ENCODE data around the gene UBA3. TPM values are rescaled to one million over a fixed set of nuclear protein-coding genes. Genes with fewer than 3 reads are reported as not detected.

UBA3 gene
- total RNA-seq, 1 donor from 2014 or later = 81.3 TPM

DNA sequence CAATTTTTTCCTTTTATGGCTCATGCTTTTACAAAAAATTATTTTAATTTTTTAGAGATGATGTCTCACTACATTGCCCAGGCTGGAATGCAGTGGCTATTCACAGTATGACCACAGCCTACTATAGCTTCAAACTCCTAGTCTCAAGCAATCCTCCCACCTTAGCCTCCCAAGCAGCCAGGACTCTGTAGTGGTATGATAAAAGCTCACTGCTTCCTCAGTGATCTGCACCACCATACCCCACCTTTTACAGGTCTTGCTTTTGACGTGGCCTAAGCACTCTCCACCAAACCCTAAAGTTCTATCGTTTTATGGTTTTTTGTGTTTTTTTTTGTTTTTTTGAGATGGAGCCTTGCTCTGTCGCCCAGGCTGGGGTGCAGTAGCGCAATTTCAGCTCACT is 14.0 kb downstream of the UBA3 start:
- DNase-seq (ENCODE audit: low read depth) = no peak

DNA sequence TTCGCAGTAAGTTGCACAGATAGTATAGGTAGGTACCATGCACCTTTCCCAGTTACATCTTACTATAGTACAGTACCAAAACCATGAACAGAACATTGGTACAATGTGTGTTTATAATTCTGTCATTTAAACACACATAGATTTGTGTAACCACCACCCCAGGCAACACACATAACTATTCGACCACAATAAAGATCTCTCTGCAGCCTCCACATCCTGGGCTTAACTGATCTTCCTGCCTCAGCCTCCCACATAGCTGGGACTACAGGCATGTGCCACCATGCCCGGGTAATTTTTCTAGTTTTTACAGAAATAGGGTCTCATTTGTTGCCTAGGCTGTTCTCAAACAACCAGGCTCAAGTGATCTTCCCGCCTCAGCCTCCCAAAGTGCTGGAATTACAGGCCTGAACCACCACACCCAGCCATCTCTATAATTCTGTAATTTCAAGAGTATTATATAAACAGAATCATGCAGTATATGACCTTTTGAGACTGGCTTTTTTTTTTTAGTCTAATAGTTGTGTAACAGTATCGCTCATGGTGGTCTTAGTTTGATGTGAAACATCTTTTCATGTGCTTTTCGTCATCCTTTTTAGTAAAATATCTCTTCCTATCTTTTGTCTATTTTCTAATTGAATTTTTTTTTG is 14.7 kb downstream of the UBA3 start:
- DNase-seq (ENCODE audit: low read depth) = no peak

DNA sequence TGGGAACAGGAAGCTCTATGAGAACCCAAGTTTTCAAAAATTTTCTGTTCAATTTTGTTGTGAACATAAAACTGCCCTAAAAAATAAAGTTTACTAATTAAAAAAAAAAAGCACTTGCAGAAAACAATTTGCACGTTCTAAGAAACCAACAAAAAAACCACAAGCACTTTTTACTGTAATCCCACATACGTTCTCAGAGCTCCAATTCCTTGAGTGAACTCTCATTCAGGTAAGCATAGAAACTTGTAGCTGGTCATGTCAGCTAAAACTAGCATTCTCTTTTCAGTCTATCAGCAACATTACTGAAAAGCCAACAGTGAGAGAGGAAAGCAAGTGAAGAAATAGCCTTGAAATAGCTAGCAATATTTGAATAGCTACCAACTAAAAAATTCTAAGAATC is 16.5 kb downstream of the UBA3 start:
- DNase-seq (ENCODE audit: low read depth) = no peak

DNA sequence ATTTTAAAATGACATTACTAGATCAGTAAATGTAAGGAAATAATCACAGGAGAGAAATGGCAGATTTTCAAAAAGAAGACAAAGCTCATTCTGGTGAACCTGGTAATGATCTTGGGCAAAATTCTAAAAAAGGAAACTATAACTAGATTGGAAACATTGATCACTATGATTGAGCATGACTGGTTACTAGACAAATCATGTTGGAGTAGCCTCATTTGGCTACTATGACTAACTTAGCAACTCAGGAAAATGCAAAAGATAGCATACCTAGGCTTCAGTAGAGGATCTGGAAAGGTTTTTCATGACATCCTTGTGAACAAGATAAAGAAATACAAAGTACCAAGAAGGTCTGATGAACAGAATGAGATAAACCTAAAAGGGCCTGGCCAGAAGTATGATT is 20.5 kb downstream of the UBA3 start:
- no peak for DNase-seq (ENCODE audit: low read depth)

DNA sequence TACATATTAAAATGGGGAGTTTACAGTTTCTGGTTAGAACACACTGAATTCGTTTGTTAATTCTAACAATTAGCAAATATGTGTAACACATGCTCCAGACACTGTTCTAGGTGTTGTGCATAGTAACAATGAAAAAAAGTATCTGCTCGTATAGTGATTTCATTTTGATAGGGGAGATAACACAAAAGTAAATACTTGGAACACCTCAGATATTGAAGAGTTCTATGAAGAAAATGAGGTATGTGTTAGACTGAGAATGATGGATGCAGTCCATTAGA is 21.3 kb downstream of the UBA3 start:
- no peak for DNase-seq (ENCODE audit: low read depth)

DNA sequence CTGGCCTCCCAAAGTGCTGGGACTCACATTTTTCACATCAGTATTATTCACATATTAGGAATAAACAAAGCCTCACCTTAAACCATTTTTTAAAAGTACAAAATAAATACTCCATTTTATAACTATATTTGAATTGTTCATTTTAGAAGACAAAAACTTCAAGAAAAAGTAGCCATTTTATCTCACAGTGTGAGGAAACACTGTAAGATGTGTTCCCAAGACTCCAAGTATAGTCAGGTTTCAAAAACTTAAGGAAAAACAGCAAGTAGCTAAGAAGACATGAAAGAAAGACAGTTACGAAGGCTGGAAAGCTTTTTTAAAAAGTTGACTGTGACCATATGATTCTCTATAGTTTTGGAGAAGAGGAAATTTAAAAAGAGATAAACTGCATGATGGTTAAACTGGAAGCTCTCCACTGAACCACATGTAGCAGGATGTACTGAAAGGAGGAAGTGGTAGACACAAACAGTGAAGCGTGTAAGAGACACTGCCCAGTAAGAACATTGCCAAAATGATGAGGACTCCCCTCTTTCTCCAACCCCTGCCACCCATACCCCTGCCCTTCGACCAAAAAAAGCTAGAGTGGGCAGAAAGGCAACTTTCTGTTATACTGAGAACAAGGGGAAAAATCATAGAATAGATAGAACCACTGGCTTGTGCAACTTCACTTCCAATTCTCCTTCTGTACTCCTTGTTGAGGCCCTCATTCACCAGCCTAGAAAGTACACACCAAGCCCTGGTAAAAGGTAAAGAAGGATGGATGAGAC is 21.8 kb downstream of the UBA3 start:
- no peak for DNase-seq (ENCODE audit: low read depth)

DNA sequence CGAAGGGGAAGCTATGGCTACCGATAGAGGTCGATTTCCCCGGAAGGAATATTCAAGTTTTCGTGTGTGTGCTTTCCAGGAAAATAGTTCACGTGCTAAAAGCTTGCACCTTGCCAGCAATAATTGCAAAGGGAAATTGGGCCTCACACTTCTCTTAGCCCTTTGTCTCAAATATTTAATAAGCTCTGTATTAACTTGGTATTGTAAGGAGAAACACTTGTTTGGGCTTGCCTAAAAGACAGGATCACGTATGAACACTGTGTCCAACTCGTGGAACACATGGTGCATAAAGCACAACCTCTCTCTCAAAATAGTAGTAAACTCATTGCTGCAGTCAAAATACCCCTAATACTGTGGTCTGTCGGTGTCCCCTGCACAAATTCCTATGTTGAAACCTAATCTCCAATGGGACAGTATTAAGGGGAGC is 27.7 kb downstream of the UBA3 start:
- no peak for DNase-seq (ENCODE audit: low read depth)

- DNase-seq (ENCODE audit: low read depth) = peak; percentile 99
Measured at GRCh38 chr3:69051756-69052471, 28.3 kb downstream of the UBA3 start, which contains the start of gene TMF1. TSS of gene TMF1 (minus strand) at chr3:69052333. CDS start at chr3:69052086, 247 bp downstream.

- DNase-seq (ENCODE audit: low read depth) = no peak
Measured at GRCh38 chr3:69048990-69049389, 31.2 kb downstream of the UBA3 start.

DNA sequence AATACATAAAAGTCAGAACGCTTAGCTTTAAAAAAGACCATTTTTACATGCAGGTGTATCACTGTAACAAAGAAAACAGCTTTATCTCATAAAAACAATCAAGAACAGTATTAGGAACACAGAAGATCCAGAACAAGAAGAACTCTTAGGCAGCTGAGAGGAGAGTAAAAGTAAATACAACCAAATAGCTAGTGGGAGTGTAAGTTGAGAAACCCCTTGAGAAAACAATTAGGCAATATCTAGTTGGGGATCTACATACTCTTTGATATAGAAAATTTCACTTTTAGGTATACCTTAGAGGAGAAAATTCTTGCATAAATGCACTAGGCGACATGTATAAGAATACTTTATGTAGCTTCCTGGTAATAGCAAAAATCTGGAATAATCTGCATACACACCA is 35.6 kb downstream of the UBA3 start:
- DNase-seq (ENCODE audit: low read depth) = no peak

- DNase-seq (ENCODE audit: low read depth) = peak; percentile 9
Measured at GRCh38 chr3:69033470-69033869, 46.7 kb downstream of the UBA3 start.

DNA sequence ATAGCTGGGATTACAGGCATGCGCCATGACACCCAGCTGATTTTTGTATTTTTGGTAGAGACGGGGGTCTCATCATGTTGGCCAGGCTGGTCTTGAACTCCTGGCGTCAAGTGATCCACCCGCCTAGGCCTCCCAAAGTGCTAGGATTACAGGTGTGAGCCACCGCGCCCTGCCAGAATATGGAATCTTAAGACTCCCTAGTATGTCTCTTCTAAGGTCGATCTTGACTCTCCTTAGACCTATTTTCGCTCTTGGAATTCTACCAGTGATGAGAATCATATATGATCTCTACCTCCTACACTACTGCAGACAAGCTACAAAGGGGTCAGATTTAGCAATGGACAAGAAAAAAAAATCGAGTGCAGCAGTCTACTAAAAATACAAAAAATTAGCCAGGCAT is 47.4 kb downstream of the UBA3 start:
- no peak for DNase-seq (ENCODE audit: low read depth)

DNA sequence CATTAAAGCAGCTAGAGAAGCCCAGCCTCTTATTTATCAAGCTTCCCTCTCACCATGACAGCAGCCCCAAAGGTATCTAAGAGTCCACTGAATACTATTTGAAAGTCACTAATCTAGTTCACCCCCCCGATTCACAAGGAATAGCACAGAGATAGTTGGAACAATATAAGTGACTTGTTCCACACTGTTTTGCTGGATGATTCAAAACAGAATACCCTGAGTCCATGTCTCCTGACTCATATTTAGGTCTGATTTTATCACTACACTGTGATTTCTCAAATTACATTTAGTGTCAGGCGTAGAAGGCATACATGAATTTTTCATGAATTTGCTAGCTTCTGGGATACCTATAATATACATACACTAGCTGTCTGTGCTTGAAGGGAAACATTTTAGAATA is 48.0 kb downstream of the UBA3 start:
- DNase-seq (ENCODE audit: low read depth) = no peak

DNA sequence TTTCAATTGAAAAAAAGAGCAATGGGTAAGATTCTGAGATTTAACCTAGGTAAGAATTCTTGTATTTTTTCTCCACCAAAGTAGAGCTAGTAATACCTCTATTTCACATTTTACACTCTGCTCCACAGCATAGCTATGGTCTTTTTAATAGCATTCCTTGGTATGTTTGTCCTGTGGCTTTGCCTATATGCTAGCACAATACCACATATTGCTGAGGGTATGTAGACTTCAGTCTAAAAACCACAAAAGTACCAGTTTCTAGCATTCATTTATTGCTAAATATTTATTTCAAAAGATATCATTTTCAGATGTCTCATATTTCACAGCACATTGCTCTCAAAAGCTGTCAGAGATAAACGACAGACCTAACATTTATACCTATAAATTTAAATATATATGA is 48.5 kb downstream of the UBA3 start:
- no peak for DNase-seq (ENCODE audit: low read depth)

GRCh38 chr3:69020857-69021256 is 59.3 kb downstream of the UBA3 start:
- DNase-seq (ENCODE audit: low read depth) = no peak

DNA sequence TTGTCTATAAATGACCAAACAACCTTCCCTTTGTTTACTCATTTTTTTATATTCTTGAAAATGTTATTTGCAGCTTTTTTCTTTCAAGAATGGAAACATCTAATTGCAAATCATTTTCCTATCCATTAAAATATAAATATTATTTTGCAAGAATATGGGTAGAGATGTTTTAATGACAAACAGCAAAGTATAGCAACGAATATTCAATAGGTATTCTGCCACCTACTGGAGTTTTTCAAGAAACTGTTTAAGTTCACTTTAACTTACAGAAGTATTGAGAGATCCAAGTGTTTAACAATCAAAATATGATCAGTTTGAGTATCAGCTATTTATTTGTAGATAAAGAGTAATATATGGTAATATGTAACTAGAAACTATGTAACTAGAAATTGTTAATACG is 59.7 kb downstream of the UBA3 start:
- DNase-seq (ENCODE audit: low read depth) = peak; percentile 19

DNA sequence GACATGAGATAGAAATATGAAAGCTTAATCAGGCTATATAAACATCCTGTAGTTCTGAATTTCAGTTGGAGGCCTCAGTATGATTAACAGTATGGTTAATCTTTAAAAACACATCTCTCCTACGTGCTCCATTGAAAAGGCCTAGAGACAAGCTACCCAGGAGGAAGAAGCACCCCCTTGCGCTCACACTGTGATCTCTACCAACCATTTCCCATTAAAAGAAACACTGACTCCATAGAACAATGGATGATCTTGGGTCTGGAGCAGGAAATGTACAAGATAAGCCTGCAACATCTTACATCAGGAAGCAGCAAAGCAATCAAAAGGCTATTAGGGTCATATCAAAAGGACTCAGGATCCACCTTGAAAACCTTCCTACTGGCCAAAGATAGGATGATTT is 63.3 kb downstream of the UBA3 start:
- DNase-seq (ENCODE audit: low read depth) = peak; percentile 23

DNA sequence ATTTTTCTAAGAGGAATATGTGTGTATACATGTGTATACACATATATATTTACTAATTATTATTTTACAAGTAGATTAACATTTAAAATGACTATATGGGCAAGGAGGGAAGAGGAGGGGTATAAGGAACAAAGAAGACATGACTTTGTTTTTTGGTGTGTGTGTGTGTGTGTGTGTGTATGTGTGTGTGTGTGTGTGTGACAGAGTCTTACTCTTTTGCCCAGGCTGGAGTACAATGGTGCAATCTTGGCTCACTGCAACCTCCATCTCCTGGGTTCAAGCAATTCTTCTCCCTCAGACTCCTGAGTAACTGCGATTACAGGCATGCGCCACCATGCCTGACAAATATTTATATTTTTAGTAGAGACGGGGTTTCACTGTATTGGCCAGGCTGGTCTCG is 64.1 kb downstream of the UBA3 start:
- no peak for DNase-seq (ENCODE audit: low read depth)

DNA sequence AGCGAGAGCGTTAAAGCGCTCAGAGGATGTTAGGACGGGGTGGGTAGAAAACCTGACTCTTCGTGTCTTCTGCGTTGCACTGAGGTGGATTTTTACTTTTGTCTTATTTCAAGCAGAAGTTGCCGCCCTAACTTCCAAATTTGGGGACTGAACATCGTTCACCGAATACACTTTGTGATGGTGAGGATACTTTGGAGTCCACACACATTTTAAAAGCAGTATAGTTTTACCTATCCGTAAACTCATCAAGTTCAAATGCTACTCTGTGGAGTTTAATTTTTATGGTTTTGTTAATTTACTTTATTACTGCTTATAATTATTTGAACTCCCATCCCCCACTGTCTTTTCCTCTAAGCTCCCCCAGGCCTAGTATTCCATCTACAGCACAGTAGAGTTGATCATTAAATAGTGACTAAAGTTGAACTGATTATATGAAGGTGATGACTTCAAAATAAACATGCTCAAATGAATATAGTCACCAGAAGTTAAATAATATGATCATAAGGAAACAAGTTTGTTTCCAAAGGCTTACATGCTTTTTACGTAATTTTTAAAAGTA is 66.1 kb downstream of the UBA3 start:
- DNase-seq (ENCODE audit: low read depth) = peak; percentile 34

DNA sequence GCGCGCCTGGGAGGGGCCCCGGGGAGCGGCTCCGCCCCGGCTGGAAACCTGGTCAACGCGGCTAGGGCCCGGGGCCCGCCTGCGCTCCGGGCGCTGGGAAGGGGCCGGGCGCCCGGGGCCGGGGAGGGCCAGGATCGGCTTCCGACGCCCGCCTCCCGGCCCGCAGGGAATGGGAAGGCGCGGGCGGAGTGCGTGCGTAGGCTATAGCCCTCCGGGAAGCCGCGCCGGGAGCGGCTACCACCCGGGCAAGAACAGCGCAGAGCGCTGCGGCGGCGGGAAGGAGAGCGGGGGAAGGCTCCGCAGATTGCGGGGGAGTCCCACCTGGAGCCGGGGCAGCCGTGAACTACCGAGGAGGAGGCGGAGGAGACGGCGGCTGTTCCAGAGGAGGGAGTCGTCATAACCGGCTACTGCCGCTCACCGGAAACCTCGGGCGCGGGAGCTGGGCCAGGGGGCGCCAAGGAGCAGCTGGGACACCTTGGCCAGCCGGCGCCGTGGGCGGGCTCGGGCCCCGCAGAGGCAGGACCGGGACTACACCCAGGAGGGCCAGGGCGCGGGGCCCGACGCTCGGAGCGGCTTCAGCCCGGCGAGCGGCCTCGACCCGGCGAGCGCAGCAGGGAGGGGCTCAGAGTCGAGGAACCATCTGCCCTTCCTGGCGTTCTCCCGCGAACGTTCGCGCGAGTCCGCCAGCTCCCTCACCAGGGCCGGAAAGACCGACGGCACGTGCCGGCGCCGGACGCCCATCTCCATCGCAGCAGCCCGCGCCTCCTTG is 66.7 kb downstream of the UBA3 start, which contains the start of gene EOGT:
Gene EOGT, minus strand, starts transcription at position 432 of the 769 bp plus-strand sequence. CDS start 3,838 bp downstream, outside the sequence.
- peak; percentile 53 for DNase-seq (ENCODE audit: low read depth)

GRCh38 chr3:69012800-69013252 is 67.3 kb downstream of the UBA3 start:
- peak; percentile 12 for DNase-seq (ENCODE audit: low read depth)
